Fibroblast of peridontal ligament (primary cell): ENCODE results near the gene FZD10.

Experiments used
- DNase-seq: peaks from one replicate; pipeline ENCODE4 v3.0.0-alpha.2; 2010; ENCODE audit errors: extremely low read depth

FZD10 gene

GRCh38 chr12:130154276-130155070 is 7.8 kb upstream of the FZD10 start:
- DNase-seq = no peak

GRCh38 chr12:130155416-130156073 is 6.7 kb upstream of the FZD10 start:
- no peak for DNase-seq

GRCh38 chr12:130156652-130157275 is 5.5 kb upstream of the FZD10 start:
- no peak for DNase-seq

- no peak for DNase-seq
Measured at GRCh38 chr12:130157998-130158753, 4.1 kb upstream of the FZD10 start.

- no peak for DNase-seq
Measured at GRCh38 chr12:130158754-130159059, 3.6 kb upstream of the FZD10 start.

GRCh38 chr12:130160306-130160705 is 2.0 kb upstream of the FZD10 start:
- DNase-seq = no peak

- DNase-seq = no peak
Measured at GRCh38 chr12:130160711-130161231, 1.5 kb upstream of the FZD10 start.

- no peak for DNase-seq
Measured at GRCh38 chr12:130161261-130162243, 712 bp upstream of the FZD10 start.

GRCh38 chr12:130162745-130163460 is 639 bp downstream of the FZD10 start:
- no peak for DNase-seq

GRCh38 chr12:130163461-130164215 is 1.4 kb downstream of the FZD10 start:
- no peak for DNase-seq

GRCh38 chr12:130164216-130164542 is 1.9 kb downstream of the FZD10 start:
- no peak for DNase-seq

GRCh38 chr12:130164936-130165335 is 2.7 kb downstream of the FZD10 start:
- no peak for DNase-seq

- DNase-seq = no peak
Measured at GRCh38 chr12:130166306-130166705, 4.0 kb downstream of the FZD10 start.

GRCh38 chr12:130167537-130167936 is 5.3 kb downstream of the FZD10 start:
- DNase-seq = no peak

GRCh38 chr12:130169256-130169655 is 7.0 kb downstream of the FZD10 start:
- no peak for DNase-seq

GRCh38 chr12:130169924-130170323 is 7.7 kb downstream of the FZD10 start:
- no peak for DNase-seq

- DNase-seq = no peak
Measured at GRCh38 chr12:130170611-130171010, 8.3 kb downstream of the FZD10 start.

- no peak for DNase-seq
Measured at GRCh38 chr12:130177635-130178242, 15.5 kb downstream of the FZD10 start.

GRCh38 chr12:130178282-130178681 is 16.0 kb downstream of the FZD10 start:
- no peak for DNase-seq
